Loucy (cell line): ENCODE measurements around the gene ERC1.

Experiments used
- H2AFZ ChIP-seq: fragments of 200-600 bp; sonication (generic); 2 replicates; pipeline ENCODE4 v1.6.0; 2016; ENCODE audit warnings: antibody characterized with exemption, mild to moderate bottlenecking, low read length, moderate library complexity
- H3F3A ChIP-seq: fragments of 200-600 bp; 2 replicates; pipeline ENCODE4 v1.6.0; 2016; ENCODE audit warnings: antibody characterized with exemption, low read depth, mild to moderate bottlenecking
- H3K27me3 ChIP-seq: fragments of 200-600 bp; sonication (generic); 2 replicates; pipeline ENCODE4 v1.6.1; 2014; ENCODE audit warnings: low read length, mild to moderate bottlenecking; ENCODE audit not compliant: insufficient read depth, poor library complexity, severe bottlenecking
- H3K36me3 ChIP-seq: fragments of 200-600 bp; sonication (generic); 2 replicates; pipeline ENCODE4 v1.6.1; 2016; ENCODE audit warnings: low read length; ENCODE audit not compliant: insufficient read depth
- H3K4me1 ChIP-seq: fragments of 200-600 bp; sonication (generic); 2 replicates; pipeline ENCODE4 v1.5.1; 2014; ENCODE audit warnings: low read length, mild to moderate bottlenecking; ENCODE audit not compliant: insufficient read depth, poor library complexity, severe bottlenecking
- H3K4me2 ChIP-seq: fragments of 200-600 bp; sonication (generic); 2 replicates; pipeline ENCODE4 v1.6.0; 2014; ENCODE audit warnings: antibody characterized with exemption, low read length, low read depth, mild to moderate bottlenecking; ENCODE audit not compliant: poor library complexity, severe bottlenecking
- H3K4me3 ChIP-seq: fragments of 200-600 bp; sonication (generic); 2 replicates; pipeline ENCODE4 v1.5.1; 2014; ENCODE audit warnings: low read length, mild to moderate bottlenecking, mixed read lengths; ENCODE audit not compliant: poor library complexity, severe bottlenecking
- H3K79me2 ChIP-seq: fragments of 200-600 bp; sonication (generic); 2 replicates; pipeline ENCODE4 v1.6.1; 2014; ENCODE audit warnings: low read length; ENCODE audit not compliant: insufficient read depth
- H3K9ac ChIP-seq: fragments of 200-600 bp; sonication (generic); 2 replicates; pipeline ENCODE4 v1.6.0; 2014; ENCODE audit warnings: mild to moderate bottlenecking, low read depth, low read length, moderate library complexity; ENCODE audit not compliant: poor library complexity, severe bottlenecking
- H3K9me2 ChIP-seq: fragments of 200-600 bp; sonication (generic); replicated peaks from 2 replicates; pipeline ENCODE4 v1.6.1; 2016; ENCODE audit warnings: low read depth, low read length, mixed read lengths
- H3K9me3 ChIP-seq: fragments of 200-600 bp; sonication (generic); 2 replicates; pipeline ENCODE4 v1.6.1; 2014; ENCODE audit warnings: mild to moderate bottlenecking, antibody characterized with exemption, low read length, low read depth; ENCODE audit not compliant: insufficient read depth
- H4K20me1 ChIP-seq: fragments of 200-600 bp; sonication (generic); 2 replicates; pipeline ENCODE4 v1.6.0; 2014; ENCODE audit warnings: antibody characterized with exemption, low read length, mild to moderate bottlenecking; ENCODE audit not compliant: insufficient read depth, poor library complexity, severe bottlenecking
- EZH2phosphoT487 ChIP-seq: fragments of 200-600 bp; IDR thresholded peaks from 2 replicates; pipeline ENCODE4 v1.6.1; 2018; ENCODE audit warnings: antibody characterized with exemption, mild to moderate bottlenecking, moderate library complexity, borderline replicate concordance
- TF ChIP-seq, protein P1 (sequence below): fragments of 200-600 bp; sonication (generic); conservative IDR thresholded peaks from 2 replicates; pipeline ENCODE4 v1.5.1; 2014; ENCODE audit warnings: mild to moderate bottlenecking, antibody characterized with exemption, low read length

Gene ERC1

DNA sequence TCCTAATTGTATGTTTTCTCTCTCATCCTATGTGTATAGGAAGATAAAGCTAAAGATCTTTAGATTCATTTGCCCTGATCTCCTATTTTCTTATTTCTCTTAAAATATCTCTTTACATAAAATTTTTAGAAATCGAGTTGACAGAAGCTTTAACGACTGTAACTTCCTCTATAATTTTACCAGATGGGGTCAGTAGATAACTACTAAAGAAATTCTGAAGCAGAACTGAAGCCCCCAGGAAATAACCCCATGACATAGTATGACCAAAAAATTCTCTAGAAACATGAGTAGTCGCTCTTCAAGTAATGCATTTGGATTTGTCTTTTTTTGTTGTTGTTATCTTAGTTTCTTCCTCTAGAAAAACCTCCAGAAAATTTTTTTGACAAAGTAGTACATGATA, 288.0 kb downstream of the ERC1 start:
- Histone ChIP-seq H3F3A (no peaks in the 10 kb centered on the region), H3K4me3 (peak overlapping the region; percentile 14), H3K27me3 (no peaks in the 10 kb centered on the region), H2AFZ (no peak overlapping the region), H3K4me2 (peak overlapping the region; percentile 13), H3K9ac (no peak overlapping the region), H3K9me2 (no peaks in the 10 kb centered on the region), H3K4me1 (peaks cover 18% of the 10 kb centered on the region), H3K79me2 (no peaks in the 10 kb centered on the region), H3K36me3 (no peaks in the 10 kb centered on the region), H4K20me1 (no peaks in the 10 kb centered on the region), H3K9me3 (no peaks in the 10 kb centered on the region)
- TF ChIP-seq, protein P1, sequence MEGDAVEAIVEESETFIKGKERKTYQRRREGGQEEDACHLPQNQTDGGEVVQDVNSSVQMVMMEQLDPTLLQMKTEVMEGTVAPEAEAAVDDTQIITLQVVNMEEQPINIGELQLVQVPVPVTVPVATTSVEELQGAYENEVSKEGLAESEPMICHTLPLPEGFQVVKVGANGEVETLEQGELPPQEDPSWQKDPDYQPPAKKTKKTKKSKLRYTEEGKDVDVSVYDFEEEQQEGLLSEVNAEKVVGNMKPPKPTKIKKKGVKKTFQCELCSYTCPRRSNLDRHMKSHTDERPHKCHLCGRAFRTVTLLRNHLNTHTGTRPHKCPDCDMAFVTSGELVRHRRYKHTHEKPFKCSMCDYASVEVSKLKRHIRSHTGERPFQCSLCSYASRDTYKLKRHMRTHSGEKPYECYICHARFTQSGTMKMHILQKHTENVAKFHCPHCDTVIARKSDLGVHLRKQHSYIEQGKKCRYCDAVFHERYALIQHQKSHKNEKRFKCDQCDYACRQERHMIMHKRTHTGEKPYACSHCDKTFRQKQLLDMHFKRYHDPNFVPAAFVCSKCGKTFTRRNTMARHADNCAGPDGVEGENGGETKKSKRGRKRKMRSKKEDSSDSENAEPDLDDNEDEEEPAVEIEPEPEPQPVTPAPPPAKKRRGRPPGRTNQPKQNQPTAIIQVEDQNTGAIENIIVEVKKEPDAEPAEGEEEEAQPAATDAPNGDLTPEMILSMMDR = peak; percentile 68
- no peak for TF ChIP-seq EZH2phosphoT487

DNA sequence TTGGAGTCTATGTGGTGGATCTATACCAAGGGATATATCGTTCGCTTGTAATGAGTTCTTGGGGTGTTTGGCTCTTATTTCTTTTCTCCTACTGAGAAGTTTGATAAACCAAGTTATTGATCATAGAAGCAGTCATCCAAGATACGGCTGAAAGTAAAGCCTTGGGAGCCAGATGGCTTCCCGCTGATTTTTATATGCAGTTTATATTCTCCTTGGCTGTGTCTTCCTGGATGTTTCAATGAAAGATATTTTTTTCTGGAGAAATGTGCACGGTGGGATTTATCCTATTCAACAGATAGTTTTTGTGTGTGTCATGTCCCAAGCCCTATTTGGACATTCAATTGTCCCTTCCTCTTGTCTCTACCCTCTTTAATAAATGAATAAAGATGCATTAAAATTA, 289.0 kb downstream of the ERC1 start:
- Histone ChIP-seq H3K4me3 (no peak overlapping the region), H3K27me3 (no peaks in the 10 kb centered on the region), H3K36me3 (no peaks in the 10 kb centered on the region), H3K9ac (no peak overlapping the region), H3K79me2 (no peaks in the 10 kb centered on the region), H3K9me2 (no peaks in the 10 kb centered on the region), H2AFZ (no peak overlapping the region), H3K4me2 (no peak overlapping the region), H3K4me1 (peaks cover 21% of the 10 kb centered on the region), H3F3A (no peaks in the 10 kb centered on the region), H3K9me3 (no peaks in the 10 kb centered on the region), H4K20me1 (no peaks in the 10 kb centered on the region)
- TF ChIP-seq, protein P1 = no peak
- no peak for TF ChIP-seq EZH2phosphoT487

DNA sequence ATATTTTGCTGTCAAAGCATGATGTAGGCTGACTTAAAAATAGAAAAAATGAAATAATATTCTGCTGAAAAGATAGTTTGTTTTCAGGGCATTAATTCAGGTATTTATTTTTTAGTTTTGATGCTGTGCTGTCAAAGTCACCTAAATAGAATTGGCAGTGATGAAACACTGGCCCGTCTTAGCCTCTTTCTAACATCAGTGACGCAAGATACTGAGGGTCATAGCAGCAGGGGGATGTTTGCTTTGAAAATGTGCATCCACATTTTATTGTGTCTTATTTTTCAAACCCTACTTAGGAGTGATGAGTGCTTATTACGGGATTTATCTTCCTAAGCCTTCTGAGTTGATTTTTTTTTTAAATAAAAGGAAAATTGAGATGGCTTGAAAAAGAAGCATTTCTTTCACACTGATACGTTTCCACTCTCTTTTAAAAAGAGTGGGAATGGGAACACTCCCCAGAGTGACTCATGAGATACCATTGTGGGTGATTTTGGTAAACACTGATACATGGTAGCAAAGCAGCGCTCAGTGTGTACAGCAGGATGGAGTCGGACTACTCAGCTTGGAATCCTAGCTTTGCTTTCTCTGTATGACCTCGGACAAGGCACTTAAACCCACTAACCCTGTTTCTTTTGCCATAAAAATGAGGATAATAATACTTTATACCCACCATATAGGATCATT, 290.8 kb downstream of the ERC1 start:
- Histone ChIP-seq H3K79me2 (no peaks in the 10 kb centered on the region), H4K20me1 (no peaks in the 10 kb centered on the region), H3K9me2 (no peaks in the 10 kb centered on the region), H3K27me3 (no peaks in the 10 kb centered on the region), H3K9ac (no peak overlapping the region), H2AFZ (no peak overlapping the region), H3K4me2 (no peak overlapping the region), H3K36me3 (no peaks in the 10 kb centered on the region), H3F3A (no peaks in the 10 kb centered on the region), H3K9me3 (no peaks in the 10 kb centered on the region), H3K4me3 (no peak overlapping the region), H3K4me1 (peaks cover 21% of the 10 kb centered on the region)
- TF ChIP-seq, protein P1 = no peak
- TF ChIP-seq EZH2phosphoT487 = no peak
